NT2/D1 (cell line): ENCODE data around the gene MBNL2.

Experiments used
- SUZ12 ChIP-seq: IDR thresholded peaks from 2 replicates; pipeline ENCODE4 v1.6.1; 2011; ENCODE audit not compliant: insufficient read length, insufficient read depth; ENCODE audit errors: extremely low read depth
- YY1 ChIP-seq: IDR thresholded peaks from 2 replicates; pipeline ENCODE4 v1.6.1; 2011; ENCODE audit not compliant: insufficient read length, insufficient read depth

- TF ChIP-seq YY1 (no peak), SUZ12 (no peak)
Measured at GRCh38 chr13:97267418-97268059, 45.4 kb downstream of the MBNL2 start.
